HG03066 (cell line): ENCODE results near the gene CXCR5.
"Not testable (repeated sequence)": the region's sequence is repeated elsewhere in the genome, so short reads cannot be mapped to it uniquely, and the experiment has no call there.

Experiments
- ATAC-seq: cut with Tn5 transposase; IDR thresholded peaks from one replicate; pipeline ENCODE4 v1.9.1; 2021; ENCODE audit warnings: low read depth; ENCODE audit not compliant: unreplicated experiment

Gene CXCR5

DNA sequence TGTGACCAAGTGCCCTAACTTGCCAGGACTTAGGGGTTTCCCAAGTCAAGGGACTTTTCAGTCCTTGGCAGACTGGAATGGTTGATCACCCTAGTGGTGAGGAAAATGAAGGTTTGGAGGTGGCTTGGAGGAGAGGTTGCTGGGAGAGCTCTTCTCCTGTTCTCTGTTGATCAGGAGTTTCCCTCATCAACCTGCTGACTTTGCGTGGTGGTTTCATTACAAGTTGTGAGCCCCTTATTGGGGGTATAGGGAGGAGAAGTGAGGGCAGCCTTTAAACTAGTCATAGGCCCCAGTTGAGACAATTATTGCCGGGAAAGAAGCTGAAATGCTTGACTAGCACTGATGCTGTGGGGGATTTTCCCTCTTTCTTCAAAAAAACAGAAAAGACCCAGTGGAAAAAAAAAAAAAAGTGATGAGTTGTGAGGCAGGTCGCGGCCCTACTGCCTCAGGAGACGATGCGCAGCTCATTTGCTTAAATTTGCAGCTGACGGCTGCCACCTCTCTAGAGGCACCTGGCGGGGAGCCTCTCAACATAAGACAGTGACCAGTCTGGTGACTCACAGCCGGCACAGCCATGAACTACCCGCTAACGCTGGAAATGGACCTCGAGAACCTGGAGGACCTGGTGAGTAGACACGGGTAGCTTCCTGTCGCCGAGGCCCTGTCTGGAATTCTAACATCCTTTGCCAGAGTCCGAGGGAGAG is at the start of gene CXCR5:
Gene CXCR5 (plus strand): TSS at position 525 of the 704 bp plus-strand sequence. CDS start 50 bp downstream, at position 575.
- ATAC-seq: peak; percentile 65

DNA sequence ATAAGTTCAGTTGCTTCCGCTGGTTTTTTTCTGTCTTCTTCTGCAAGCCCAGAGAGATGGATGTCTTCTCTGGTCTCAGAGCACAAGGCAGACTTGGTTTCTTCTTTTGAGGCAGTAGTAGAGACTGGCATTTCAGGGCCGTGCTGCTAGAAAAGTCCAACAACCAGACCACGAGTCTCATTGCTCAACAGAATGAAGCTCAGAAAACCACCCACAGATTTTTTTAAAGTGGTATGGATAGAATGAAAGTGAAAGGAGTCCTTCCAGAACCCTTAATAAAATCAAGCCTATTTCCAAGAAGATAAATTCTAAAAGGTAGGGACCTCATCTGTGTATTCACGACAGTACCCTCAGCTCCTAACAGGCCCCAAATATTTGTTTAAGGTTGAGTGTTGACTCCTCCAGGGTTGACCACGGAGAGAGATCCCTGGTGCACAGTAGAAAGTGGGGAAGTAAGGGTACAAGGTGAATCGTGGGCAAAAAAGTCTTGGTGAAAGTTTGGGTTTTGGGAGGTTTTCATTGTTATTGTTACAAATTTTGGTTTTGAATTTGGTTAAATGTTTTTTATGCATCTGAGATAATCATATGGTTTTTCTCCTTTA is 49.2 kb upstream of the CXCR5 start:
- ATAC-seq: no peak

GRCh38 chr11:118837868-118838267 is 45.8 kb upstream of the CXCR5 start:
- no peak for ATAC-seq

DNA sequence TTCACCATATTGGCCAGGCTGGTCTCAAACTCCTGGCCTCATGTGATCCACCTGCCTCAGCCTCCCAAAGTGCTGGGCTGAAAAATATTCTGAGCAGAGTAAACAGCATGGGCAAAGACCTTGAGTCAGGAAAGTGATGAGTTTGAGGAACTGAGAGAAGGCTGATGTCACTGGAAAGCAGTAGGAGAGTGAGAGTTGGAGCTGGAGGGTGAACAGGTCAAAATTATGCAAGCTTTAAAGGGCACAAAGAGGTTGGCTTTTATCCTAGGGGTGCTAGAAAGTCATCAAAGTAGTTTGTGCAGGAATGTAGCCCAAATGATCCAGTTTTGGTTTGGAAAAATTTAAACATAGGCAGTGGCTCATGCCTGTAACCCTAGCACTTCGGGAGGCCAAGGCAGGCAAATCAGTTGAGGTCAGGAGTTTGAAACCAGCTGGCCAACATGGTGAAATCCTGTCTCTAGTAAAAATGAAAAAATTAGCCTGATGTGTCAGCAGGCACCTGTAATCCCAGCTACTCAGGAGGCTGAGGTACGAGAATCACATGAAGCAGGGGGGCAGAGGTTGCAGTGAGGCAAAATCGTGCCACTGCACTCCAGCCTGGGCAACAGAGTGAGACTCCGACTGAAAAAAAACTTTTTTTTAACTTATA is 44.7 kb upstream of the CXCR5 start:
- no peak for ATAC-seq

GRCh38 chr11:118841469-118842242 is 42.0 kb upstream of the CXCR5 start:
- ATAC-seq: no peak

DNA sequence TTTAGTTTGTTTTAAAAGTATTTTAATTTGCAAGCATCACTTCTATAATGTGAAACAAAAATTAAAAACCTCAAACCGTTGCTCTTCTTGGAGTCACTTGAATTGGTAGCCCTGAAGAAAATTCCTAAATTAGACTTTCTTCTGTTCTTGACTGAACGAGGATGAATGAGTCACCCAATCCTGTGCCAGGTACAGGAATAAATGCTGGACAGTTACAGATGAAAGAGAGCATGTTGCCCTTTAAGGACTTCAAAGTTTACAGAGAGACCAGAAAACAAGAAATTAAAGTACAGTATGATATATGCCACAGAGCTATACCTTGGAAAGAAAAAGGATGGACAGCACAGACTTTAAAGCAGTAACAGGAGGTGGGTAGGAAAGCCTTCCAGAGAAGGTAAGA is 41.3 kb upstream of the CXCR5 start:
- ATAC-seq: no peak

GRCh38 chr11:118842843-118843242 is 40.8 kb upstream of the CXCR5 start:
- ATAC-seq: not testable (repeated sequence)

DNA sequence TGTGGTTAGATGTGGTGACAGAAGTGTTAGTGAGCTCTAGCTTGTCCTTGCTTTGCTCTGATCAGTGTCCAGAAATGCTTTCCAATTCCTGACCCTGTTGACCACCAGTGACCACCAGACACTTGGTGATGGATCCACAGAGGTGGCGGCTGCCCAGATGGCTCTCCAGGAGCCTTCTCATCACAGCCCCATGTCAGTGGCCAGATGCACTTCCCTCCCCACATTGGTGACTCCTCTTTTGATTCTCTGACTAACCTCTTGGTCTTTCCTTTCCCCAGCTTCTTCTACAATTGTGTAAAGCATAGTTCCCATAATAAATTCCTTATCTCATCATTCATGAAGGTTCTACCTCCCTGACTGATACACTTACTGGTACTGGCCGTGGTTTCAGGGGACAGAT is 40.1 kb upstream of the CXCR5 start:
- ATAC-seq: no peak

DNA sequence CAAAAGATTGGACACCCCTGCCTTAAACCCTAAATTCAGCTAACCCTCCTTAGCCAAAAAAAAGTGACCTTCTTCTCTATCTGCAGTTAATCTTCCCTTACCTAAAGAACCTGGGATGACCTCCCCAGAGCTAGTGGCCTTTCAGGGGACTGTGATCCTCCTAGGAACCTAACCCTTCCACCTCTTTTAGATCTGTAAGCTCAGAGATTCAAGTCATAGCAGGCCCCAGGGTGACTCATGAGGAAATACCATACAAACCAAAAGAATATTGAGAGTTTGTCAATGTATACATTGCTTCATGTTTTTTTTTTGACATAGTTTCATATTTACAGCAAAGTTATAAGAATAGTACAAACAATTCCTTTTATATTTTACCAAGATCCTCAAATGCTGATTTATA is 38.3 kb upstream of the CXCR5 start:
- ATAC-seq: no peak

- no peak for ATAC-seq
Measured at GRCh38 chr11:118846181-118846935, 37.3 kb upstream of the CXCR5 start.

GRCh38 chr11:118849825-118850224 is 33.9 kb upstream of the CXCR5 start:
- ATAC-seq: no peak

- peak; percentile 78 for ATAC-seq
Measured at GRCh38 chr11:118851970-118852369, 31.7 kb upstream of the CXCR5 start.

GRCh38 chr11:118853678-118854077 is 30.0 kb upstream of the CXCR5 start:
- no peak for ATAC-seq

GRCh38 chr11:118856314-118856713 is 27.4 kb upstream of the CXCR5 start:
- no peak for ATAC-seq

DNA sequence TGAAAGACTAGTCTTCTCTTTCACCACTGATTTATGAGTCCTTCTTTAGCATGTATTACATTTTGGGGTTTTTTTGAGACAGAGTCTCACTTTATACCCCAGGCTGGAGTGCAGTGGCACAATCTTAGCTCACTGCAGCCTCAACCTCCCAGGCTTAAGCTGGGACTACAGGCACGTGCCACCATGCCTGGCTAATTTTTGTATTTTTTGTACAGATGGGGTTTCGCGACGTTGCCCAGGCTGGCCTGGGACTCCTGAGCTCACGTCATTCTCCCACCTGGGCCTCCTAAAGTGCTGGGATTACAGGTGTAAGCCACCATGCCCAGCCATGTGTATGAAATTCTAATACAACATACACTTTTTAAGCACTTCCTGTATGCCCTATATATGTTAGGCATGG is 26.3 kb upstream of the CXCR5 start:
- no peak for ATAC-seq

- no peak for ATAC-seq
Measured at GRCh38 chr11:118859973-118860372, 23.7 kb upstream of the CXCR5 start.

DNA sequence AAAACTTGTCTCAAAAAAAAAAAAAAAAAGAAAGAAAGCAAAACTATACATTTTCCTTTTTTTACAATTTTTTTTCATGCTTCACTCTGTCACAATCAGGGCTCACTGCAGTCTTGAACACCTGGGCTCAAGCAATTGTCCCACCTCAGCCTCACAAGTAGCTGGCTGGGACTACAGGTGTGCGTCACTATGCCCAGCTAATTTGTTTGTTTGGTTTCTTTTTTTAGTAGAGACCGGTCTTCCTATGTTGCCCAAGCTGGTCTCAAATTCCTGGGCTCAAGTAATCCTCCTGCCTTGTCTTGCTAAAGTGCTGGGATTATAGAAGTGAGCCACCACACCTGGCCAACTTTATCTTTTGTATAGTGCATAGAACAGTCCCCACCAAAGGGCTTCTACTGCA is 15.0 kb upstream of the CXCR5 start:
- no peak for ATAC-seq

DNA sequence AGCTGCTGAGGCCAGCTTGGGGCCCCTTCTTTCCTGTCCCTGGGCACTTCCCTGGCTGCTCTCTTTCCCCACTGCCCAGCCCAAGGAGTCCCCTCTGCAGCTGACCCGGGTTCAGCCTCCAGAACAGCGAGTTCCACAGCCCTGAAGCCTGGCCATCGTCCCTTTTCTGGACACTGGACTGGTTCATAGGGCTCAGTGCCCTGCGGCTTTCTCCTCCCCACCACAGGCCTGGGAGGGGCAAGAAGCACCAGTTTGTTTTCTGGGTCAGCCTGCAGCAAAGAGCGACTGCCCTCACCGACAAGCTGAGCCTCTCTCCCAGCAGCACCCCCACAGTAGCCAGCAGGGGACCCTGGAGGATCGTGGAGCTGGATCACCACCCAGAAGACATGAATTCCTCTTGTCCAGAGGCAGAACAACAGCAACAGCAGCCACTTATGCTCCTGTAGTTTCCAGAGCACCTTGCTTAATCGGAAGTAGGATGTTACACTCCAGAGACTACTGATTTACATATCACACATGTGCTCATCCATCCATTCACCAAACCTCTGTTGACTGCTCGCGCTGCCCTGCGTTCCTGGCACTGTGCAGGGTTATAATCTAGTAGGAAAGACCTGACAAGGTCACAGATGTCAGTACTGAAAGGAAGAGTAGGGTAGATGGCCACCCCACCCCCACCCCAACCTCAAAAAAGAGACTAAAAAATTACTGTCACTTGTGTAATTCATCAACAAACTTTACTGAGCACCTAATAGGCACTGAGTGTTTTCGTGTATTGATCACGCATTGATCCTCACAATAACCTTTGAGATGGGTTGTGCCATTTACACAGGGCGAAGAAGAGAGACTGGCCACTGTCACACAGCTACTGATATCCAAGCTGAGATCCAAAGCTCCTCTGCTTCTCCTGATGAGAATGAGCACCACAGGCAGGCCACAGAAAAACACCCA is 13.0 kb upstream of the CXCR5 start:
- no peak for ATAC-seq

- no peak for ATAC-seq
Measured at GRCh38 chr11:118872403-118872821, 11.3 kb upstream of the CXCR5 start.
